Measurements from ENCODE around the gene ZNF460.

ZNF460 gene

GRCh38 chr19:57342582-57342981 is 62.3 kb downstream of the ZNF460 start:
- no peak for DNase-seq (ENCODE audit: low read depth, low spot score)

Data from activated naive CD8-positive, alpha-beta T cell treated with anti-CD3 and anti-CD28 coated beads, Interleukin-2, amount 50 U/mL, for 16 hours (primary cell).